NT2/D1 (cell line): Measurements from ENCODE around the gene TSPAN1.

Experiments
- YY1 ChIP-seq: IDR thresholded peaks from 2 replicates; pipeline ENCODE4 v1.6.1; 2011; ENCODE audit not compliant: insufficient read length, insufficient read depth
- ZNF274 ChIP-seq: IDR thresholded peaks from 2 replicates; pipeline ENCODE4 v1.6.1; 2011; ENCODE audit warnings: mild to moderate bottlenecking, low read depth, low read length

DNA sequence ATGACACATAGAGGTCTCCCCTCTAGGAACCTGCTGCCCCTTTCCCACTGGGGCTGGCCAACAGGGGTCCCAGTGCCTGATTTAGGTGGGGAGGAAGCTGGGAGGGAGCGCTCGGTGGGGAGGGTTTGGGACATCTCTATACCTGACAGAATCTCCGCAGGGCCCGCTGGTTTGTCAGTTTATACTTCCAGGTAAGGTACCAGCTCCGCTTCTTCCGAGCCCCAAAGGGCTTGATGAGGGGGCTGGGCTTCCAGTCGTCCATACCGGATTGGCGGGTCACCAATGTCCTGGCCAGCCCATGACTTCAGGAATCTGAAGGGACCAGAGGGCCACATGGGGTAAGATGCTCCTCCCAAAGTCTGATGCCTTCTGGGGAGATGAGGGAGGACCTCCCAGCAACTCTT is 22.7 kb downstream of the TSPAN1 start:
- TF ChIP-seq ZNF274 (no peak), YY1 (no peak)
